GM10847 (cell line): ENCODE results near the gene TGFBI.

ENCODE experiments used
- POLR2A ChIP-seq: IDR thresholded peaks from 2 replicates; pipeline ENCODE4 v1.6.1; 2011; ENCODE audit not compliant: insufficient read length; ENCODE audit errors: extremely low read depth

The TGFBI gene

GRCh38 chr5:136075466-136075891, 46.7 kb downstream of the TGFBI start:
- TF ChIP-seq POLR2A, result no peak

GRCh38 chr5:136076067-136076466, 47.3 kb downstream of the TGFBI start:
- TF ChIP-seq POLR2A, result no peak

GRCh38 chr5:136076881-136077445, 48.2 kb downstream of the TGFBI start:
- TF ChIP-seq POLR2A, result no peak

GRCh38 chr5:136079195-136079985, 50.6 kb downstream of the TGFBI start:
- TF ChIP-seq POLR2A, result no peak

GRCh38 chr5:136080113-136080482, 51.3 kb downstream of the TGFBI start:
- TF ChIP-seq POLR2A, result no peak

GRCh38 chr5:136080483-136081216, 51.9 kb downstream of the TGFBI start:
- TF ChIP-seq POLR2A, result peak; percentile 49

- no peak for TF ChIP-seq POLR2A
Observed at GRCh38 chr5:136081217-136081591, 52.4 kb downstream of the TGFBI start.

GRCh38 chr5:136082390-136083193, 53.8 kb downstream of the TGFBI start:
- TF ChIP-seq POLR2A, result no peak

- no peak for TF ChIP-seq POLR2A
Observed at GRCh38 chr5:136084698-136085097, 55.9 kb downstream of the TGFBI start.

- TF ChIP-seq POLR2A, result no peak
Observed at GRCh38 chr5:136086783-136087566, 58.2 kb downstream of the TGFBI start.

- no peak for TF ChIP-seq POLR2A
Observed at GRCh38 chr5:136087961-136088871, 59.4 kb downstream of the TGFBI start.

GRCh38 chr5:136089791-136090190, 61.0 kb downstream of the TGFBI start:
- no peak for TF ChIP-seq POLR2A

- TF ChIP-seq POLR2A, result no peak
Observed at GRCh38 chr5:136090319-136090718, 61.5 kb downstream of the TGFBI start.
